Sigmoid colon (tissue), 3 donors: ENCODE measurements around the gene KLK4.

Source experiments
- CTCF ChIP-seq, 4 experiments: fragments of 450-650 bp in 3 of 4; fragments of 200-600 bp in 1 of 4; IDR thresholded peaks; one replicate each; pipeline ENCODE4 v1.5.1; 2016 to 2019; ENCODE audit warnings: antibody characterized with exemption in 4 of 4, mild to moderate bottlenecking in 3 of 4, moderate library complexity in 2 of 4
- POLR2A ChIP-seq, 2 donors: fragments of 450-650 bp; IDR thresholded peaks; one replicate each; pipeline ENCODE4 v1.6.1; 2016; ENCODE audit warnings: antibody characterized with exemption in 2 of 2, mild to moderate bottlenecking in 2 of 2, moderate library complexity in 2 of 2

- no peak for TF ChIP-seq POLR2A (IDR thresholded peaks at IDR 0.05)
- no peak for TF ChIP-seq CTCF (IDR thresholded peaks at IDR 0.05)
Measured at GRCh38 chr19:50873056-50873455, 38.1 kb downstream of the KLK4 start, which contains the start of gene KLK2.
